NCI-H748 (cell line): ENCODE measurements around the gene UQCC2.

ENCODE experiments used
- DNase-seq: peaks from one replicate; lab custom pipeline; 2025; ENCODE audit not compliant: unreplicated experiment; lab: John Stamatoyannopoulos, UW

UQCC2 gene

GRCh38 chr6:33708516-33709204 is 2.8 kb downstream of the UQCC2 start:
- no peak for DNase-seq

- DNase-seq: no peak
These were observed 3.7 kb downstream of the UQCC2 start for GRCh38 chr6:33707771-33708170.

GRCh38 chr6:33705955-33706725 is 5.4 kb downstream of the UQCC2 start:
- DNase-seq: peak; percentile 21

- DNase-seq: no peak
These were observed 6.1 kb downstream of the UQCC2 start for GRCh38 chr6:33705268-33705885.

- DNase-seq: no peak
These were observed 7.1 kb downstream of the UQCC2 start for GRCh38 chr6:33704215-33705066.

- peak; percentile 27 for DNase-seq
These were observed 9.0 kb downstream of the UQCC2 start for GRCh38 chr6:33702345-33702977.

GRCh38 chr6:33700391-33701050 is 11.0 kb downstream of the UQCC2 start:
- DNase-seq: peak; percentile 83

- no peak for DNase-seq
These were observed 11.8 kb downstream of the UQCC2 start for GRCh38 chr6:33699739-33700138.

- DNase-seq: no peak
These were observed 12.4 kb downstream of the UQCC2 start for GRCh38 chr6:33699131-33699530.

GRCh38 chr6:33698494-33698893 is 13.0 kb downstream of the UQCC2 start:
- no peak for DNase-seq

- no peak for DNase-seq
These were observed 13.7 kb downstream of the UQCC2 start for GRCh38 chr6:33697845-33698244.

GRCh38 chr6:33696548-33697518 is 14.7 kb downstream of the UQCC2 start:
- no peak for DNase-seq

- no peak for DNase-seq
These were observed 15.4 kb downstream of the UQCC2 start for GRCh38 chr6:33696076-33696475.

- no peak for DNase-seq
These were observed 16.0 kb downstream of the UQCC2 start for GRCh38 chr6:33695451-33695887.

GRCh38 chr6:33694977-33695376 is 16.5 kb downstream of the UQCC2 start:
- DNase-seq: no peak

GRCh38 chr6:33694401-33694931 is 17.0 kb downstream of the UQCC2 start:
- no peak for DNase-seq

- no peak for DNase-seq
These were observed 18.1 kb downstream of the UQCC2 start for GRCh38 chr6:33693186-33694105.

GRCh38 chr6:33692760-33693158 is 18.7 kb downstream of the UQCC2 start:
- no peak for DNase-seq
